ENCODE results near the gene FUBP1.

The FUBP1 gene

GRCh38 chr1:77996734-77997133 is 17.9 kb upstream of the FUBP1 start:
- Histone ChIP-seq H3K9me3 (no peaks in the 10 kb centered on the region), H3K27me3 (no peaks in the 10 kb centered on the region), H3K27ac (no peak overlapping the region), H3K4me1 (ENCODE audit: control insufficient read depth in 1 of 2, insufficient read depth in 1 of 2, low read depth in 1 of 2, low read length in 1 of 2) (no peaks in the 10 kb centered on the region), H3K36me3 (no peaks in the 10 kb centered on the region), H3K4me3 (ENCODE audit: low read depth in 1 of 2, low read length in 1 of 2) (no peak overlapping the region)
- no peak for TF ChIP-seq CTCF (IDR thresholded peaks at IDR 0.05)

GRCh38 chr1:77994117-77994705 is 15.3 kb upstream of the FUBP1 start:
- Histone ChIP-seq H3K4me3 (ENCODE audit: low read depth in 1 of 2, low read length in 1 of 2) (no peak overlapping the region), H3K36me3 (no peaks in the 10 kb centered on the region), H3K4me1 (ENCODE audit: control insufficient read depth in 1 of 2, insufficient read depth in 1 of 2, low read depth in 1 of 2, low read length in 1 of 2) (no peaks in the 10 kb centered on the region), H3K27me3 (no peaks in the 10 kb centered on the region), H3K9me3 (no peaks in the 10 kb centered on the region), H3K27ac (no peak overlapping the region)
- TF ChIP-seq CTCF (IDR thresholded peaks at IDR 0.05) = no peak

GRCh38 chr1:77991638-77992037 is 12.8 kb upstream of the FUBP1 start:
- H3K36me3 ChIP-seq = no peaks in the 10 kb centered on the region
- H3K4me3 ChIP-seq (ENCODE audit: low read depth in 1 of 2, low read length in 1 of 2) = no peak overlapping the region
- no peak for TF ChIP-seq CTCF (IDR thresholded peaks at IDR 0.05)
- H3K27me3 ChIP-seq = no peaks in the 10 kb centered on the region
- no peaks in the 10 kb centered on the region for H3K9me3 ChIP-seq
- no peak overlapping the region for H3K27ac ChIP-seq
- peaks cover 6% of the 10 kb centered on the region in 2 experiments for H3K4me1 ChIP-seq (ENCODE audit: control insufficient read depth in 1 of 2, insufficient read depth in 1 of 2, low read depth in 1 of 2, low read length in 1 of 2)

- no peaks in the 10 kb centered on the region for H3K9me3 ChIP-seq
- H3K27ac ChIP-seq = no peak overlapping the region
- no peaks in the 10 kb centered on the region for H3K27me3 ChIP-seq
- H3K4me3 ChIP-seq (ENCODE audit: low read depth in 1 of 2, low read length in 1 of 2) = no peak overlapping the region
- H3K36me3 ChIP-seq = no peaks in the 10 kb centered on the region
- TF ChIP-seq CTCF (IDR thresholded peaks at IDR 0.05) = no peak
- peaks cover 12 to 13% of the 10 kb centered on the region in 2 experiments for H3K4me1 ChIP-seq (ENCODE audit: control insufficient read depth in 1 of 2, insufficient read depth in 1 of 2, low read depth in 1 of 2, low read length in 1 of 2)
These were observed 11.8 kb upstream of the FUBP1 start for GRCh38 chr1:77990629-77991204.

GRCh38 chr1:77989744-77990143 is 10.9 kb upstream of the FUBP1 start:
- no peaks in the 10 kb centered on the region for H3K9me3 ChIP-seq
- no peak for TF ChIP-seq CTCF (IDR thresholded peaks at IDR 0.05)
- no peaks in the 10 kb centered on the region for H3K36me3 ChIP-seq
- peaks cover 12 to 13% of the 10 kb centered on the region in 2 experiments for H3K4me1 ChIP-seq (ENCODE audit: control insufficient read depth in 1 of 2, insufficient read depth in 1 of 2, low read depth in 1 of 2, low read length in 1 of 2)
- H3K27me3 ChIP-seq = no peaks in the 10 kb centered on the region
- H3K27ac ChIP-seq = no peak overlapping the region
- H3K4me3 ChIP-seq (ENCODE audit: low read depth in 1 of 2, low read length in 1 of 2) = no peak overlapping the region
